ENCODE data around the gene LRIG1.

LRIG1 gene

DNA sequence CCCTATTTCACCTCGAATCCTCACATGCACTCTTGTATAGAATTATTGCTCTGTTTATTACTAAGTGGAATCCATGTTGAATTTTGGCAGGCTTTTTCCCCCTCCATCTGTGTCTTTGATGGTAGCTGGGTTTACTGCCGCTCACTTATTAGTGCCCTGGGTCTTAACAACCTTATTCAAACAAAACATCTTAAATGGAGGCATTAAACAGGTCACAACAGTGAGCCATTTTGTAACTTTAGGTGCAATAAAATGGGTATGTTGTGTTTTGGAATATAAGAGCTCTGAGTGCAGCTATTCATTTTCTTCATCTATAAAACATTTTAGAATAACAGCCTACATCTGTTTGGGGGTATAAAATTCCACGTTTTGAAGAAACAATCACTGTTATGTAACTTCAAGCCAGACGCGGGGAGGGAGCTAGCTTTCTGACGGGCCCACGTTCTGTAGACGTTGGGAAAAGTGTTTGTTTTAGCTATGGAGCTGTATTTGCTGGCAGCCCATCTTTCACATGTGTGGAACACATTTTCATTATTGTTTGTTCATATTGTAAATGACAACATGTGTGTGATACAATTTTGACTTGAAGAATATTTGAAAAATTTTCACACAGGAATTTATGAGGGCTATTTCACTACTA, 158.0 kb downstream of the LRIG1 start:
- DNase-seq, result no peak

DNA sequence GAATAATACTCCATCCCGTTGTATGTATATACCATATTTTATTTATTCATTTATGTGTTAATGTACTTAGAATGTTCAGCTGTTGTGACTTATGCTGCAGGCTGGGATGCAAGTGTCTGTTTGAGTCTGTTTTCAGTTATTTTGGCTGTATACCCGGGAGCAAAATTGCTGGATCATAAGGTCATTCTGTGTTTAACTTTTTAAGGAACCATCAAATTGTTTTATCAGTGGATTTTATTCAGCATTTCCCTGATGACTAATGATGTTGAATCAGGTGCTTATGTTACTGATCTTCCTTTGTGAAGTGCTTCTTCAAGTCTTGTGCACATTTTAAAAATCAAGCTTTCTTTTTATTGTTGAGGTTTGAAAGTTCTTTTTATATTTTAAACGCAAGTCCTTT, 161.9 kb downstream of the LRIG1 start:
- DNase-seq, result no peak

DNA sequence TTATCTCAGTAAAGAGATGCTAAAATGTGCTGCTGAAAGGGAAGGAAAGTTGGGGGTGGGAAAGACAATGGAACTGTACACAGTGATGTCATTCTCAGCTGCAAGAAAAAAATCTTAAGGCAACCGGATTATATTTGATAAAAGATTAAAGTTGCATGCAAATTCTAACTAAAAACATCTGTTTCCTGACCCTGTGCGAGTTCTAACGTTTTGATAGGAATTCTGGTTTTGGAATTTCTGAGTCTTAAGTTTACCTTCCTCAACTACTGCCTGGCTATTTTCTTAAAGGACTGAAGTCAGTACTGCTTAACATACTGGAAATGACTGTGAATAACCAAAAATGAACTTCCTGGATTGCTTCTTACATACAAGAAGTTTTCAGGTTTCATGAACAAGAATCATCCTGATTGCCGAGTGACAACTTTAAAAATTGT, 164.5 kb downstream of the LRIG1 start:
- DNase-seq, result no peak

DNA sequence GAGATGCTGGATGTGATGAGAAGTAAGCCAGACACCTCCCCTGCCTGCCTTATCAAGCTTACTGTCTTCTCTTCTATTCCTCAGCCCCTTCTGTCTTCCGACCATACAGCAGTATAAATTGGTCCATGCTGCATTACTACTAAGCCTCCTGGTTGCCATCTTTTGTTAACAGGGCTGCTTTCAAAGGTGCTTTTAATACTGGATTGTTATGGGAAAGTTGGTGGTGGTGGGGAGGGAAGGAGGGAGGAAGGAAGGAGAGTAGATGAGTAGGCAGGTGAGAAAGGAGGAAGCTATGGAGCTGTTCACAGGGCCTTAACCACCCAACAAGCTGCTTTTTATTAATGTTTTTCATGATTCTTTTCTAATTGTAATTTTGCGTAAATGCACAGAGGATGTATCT, 165.2 kb downstream of the LRIG1 start:
- DNase-seq, result no peak
